GM21576 (cell line): Measurements from ENCODE around the gene NPB.

Source experiments
- ATAC-seq: cut with Tn5 transposase; IDR thresholded peaks from one replicate; pipeline ENCODE4 v1.9.1; 2021; ENCODE audit warnings: mild to moderate bottlenecking, moderate library complexity; ENCODE audit not compliant: unreplicated experiment

NPB gene

DNA sequence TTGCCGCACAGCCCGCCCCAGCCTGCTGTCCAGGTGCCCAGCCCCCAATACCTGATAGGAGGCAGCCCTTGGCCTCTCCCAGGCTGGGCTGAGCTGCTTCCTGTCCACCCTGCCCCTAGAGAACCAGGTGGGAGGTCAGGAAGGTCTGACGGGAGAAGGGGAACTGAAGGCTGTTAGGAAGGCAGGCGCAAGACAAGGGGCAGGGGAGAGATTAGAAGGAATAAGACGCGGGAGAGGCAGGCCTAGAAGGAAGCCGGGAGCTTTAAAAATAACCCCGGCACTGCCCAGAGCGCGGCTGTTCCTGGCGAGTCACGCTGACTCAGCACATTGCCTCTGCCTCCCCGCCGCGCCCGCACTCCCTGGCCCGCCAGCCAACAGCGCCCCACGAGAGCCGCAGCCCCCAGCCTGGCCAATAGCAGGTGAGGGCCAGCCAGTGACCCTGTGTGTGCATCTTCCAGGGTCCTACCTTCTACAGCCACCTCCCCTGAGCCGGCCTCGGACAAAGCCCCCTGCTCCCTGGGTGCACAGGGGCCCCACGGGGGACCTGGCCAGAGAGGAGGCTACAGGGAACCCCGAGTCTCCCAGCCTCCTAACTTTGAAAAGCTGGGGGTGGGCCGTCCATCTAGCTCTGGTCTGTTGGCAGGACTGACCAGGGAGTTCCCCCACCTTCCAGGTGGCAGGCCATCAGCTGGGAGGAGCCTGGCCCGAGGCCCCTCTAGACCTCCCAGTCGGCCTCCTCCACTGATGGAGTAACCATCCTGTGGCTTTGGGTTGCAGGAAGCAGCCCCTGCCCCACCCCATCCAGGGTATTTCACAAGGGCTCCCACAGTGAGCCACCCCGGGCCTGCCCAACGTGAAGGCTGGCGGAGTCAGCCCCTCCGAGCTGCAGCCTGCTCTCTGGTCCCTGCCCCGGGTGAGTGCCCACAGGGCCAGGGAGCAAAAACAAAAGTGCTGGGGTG is 21.5 kb downstream of the NPB start:
- no peak for ATAC-seq

DNA sequence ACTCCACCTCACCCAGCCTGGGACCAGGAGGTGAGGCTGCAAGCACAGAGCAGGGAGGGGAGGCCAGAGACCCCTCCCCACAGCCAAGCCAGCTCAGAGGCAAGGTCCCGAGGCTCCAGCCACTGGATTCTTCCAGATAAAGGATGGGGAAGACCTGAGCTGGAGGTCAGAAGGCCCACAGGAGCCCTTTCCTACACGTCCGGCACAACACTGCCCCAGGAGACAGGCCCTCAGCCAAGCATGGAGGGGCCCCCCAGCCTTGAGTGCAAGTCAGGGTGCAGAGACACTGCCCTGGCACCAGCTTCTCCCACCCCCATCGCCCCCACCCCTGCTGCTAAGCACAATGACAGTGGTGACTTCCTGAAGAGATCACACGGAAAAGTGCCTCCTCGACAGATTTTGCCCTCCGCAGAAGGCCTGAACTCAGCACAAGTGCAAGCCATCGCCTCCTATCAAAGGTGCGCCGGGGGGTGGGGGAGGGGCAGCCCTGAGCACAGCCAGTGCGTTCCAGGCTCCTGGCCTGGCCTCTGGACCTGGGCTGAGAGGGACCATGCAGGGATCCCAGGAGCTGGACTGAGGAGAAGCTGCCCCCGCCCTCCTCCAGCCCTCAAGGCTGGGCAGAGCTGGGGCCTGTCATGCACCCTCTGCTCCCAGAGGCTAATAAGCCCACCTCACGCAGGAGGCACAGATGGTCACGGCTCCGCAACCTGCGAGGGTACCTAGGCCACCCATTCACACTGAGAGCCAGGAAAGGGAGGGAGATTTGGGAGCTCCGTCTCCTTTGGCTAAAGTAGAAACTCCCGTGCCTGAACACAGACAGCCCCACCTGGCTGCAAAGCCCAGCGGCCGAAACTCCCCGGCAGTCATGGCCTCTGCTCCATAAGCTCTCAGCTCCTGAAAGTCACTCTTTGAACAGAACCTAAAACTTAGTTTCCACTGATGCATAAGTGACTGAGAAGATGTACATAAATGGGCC is 22.8 kb downstream of the NPB start:
- no peak for ATAC-seq

DNA sequence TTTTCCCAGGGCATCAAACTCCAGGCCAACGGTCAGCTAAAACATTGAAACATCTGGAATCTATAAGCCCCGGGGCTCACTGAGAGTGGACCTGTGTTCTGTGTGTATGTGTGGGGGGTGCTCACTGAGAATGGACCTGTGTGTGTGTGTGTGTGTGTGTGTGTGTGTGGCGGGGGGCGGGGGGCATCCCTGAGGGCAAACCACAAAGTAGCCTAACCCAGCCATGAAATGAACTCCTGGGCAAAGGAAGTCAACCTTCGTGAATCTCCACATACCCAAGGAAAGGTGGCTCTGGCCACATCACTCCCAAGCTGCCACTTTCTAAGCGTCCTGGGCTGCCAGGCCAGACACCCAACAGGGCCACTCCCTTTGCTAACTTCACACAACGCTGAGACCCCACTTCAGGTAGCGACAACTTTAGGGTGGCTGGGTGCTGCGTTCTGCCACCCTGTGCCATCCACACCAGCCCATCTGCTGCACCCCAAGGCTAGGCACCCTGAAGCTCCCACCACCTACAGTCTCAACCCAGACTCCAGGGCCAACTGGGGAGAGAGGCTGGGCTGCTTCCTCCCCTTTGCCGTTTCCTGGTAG is 23.9 kb downstream of the NPB start:
- no peak for ATAC-seq

DNA sequence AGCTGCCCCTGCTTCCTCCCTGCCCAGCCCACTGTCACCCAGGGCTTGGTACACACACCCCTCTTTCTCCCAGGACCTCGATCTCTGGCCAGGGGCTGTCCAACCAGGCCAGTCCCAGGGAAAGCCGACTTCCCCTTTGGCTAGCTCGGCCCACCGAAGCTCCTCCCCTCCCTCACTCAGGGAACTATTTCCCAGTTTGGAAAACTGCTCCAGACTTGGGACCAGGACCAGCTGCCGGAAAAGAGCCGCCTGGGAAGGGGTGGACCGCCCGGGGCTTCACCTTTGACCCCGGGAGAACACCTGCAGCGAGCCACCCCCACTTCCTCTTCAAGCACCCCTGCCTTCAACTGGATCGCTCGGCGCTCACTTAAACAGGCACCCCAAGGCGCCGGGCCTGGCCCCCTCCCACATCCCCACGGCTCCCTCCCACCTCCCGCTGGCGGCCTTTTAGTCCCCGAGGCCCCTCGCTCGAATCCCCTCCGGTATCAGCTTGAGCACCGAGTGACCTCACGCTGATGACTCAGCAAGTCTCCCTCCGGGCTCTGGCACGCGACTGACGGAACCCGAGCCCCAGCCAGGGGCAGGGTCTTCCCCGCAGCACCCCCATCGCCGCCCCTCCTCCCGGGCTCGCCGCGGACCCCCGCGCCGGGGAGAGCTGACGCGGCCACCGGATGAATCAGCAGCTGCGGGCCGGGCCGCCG is 24.6 kb downstream of the NPB start:
- ATAC-seq: no peak

DNA sequence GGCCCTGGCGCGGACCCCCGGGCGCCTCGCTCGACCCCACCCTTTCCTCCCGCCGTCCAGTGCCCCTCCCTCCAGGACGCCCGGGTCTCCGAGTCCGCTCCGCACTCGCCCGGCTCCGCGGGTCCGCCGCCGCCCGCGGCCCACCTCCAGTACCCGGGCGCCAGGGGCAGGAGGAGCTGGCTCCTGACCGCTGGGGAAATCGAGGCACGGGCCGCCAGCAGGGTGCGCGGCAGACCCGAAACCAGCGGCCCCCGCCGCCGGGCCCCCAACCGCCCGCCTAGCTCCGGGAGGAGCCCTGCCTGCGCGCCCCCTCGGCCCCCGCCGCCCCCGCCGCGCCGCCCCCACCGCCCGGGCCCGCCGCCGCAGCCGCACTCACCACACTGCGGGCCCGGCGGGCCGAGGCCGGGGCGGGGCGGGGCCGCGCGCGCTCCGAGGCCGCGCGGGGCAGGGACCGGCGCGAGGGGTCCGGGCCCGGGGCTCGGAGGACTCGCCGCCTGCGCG is 25.2 kb downstream of the NPB start:
- ATAC-seq: no peak

DNA sequence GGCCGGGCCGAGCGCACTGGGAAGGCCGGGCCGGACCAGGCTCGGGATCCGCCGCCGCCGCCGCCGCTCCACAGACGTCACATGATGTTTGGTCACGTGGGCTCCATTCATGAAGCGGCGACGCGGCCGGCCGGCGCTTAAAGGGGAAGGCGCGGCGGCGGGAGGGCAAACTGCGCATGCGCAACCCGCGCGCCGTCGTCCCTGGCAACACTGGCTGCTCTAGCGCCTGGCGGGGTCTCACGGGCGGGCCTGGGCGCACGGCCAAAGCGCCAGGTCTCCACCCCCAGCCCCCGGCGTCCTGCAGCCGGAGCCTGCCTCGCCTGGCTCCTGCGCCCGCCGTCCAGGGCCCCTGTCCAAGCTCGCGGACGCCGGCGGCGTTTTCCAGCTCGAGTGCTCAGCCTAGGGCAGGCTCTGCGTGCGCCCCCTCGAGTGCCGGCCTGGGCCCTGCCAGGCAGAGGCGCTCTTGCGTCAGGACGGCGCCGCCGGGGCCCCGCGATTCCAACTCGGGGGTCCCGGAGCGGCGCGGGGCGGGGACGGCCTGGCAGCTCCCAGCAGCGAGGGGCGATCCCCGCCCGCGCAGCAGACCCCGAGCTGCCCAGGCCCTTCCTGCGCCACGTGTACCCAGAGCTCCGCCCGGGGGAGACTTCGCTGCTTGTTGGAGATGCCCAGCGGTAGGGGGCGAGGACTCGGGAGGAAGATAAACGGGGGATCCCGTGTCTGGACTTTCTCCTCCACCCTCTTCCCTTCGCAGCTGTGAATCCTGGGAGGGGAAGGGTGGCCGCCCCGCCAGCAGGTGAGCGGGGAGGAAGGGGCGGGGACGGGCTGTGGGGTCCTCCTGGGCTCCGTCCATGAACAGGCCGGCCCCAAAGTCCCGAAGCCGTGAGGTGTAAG is 25.9 kb downstream of the NPB start, which contains the start of gene MAFG:
Gene MAFG, minus strand, starts transcription at position 83 of the 891 bp plus-strand sequence. CDS start 4,550 bp downstream, outside the sequence.
- no peak for ATAC-seq

DNA sequence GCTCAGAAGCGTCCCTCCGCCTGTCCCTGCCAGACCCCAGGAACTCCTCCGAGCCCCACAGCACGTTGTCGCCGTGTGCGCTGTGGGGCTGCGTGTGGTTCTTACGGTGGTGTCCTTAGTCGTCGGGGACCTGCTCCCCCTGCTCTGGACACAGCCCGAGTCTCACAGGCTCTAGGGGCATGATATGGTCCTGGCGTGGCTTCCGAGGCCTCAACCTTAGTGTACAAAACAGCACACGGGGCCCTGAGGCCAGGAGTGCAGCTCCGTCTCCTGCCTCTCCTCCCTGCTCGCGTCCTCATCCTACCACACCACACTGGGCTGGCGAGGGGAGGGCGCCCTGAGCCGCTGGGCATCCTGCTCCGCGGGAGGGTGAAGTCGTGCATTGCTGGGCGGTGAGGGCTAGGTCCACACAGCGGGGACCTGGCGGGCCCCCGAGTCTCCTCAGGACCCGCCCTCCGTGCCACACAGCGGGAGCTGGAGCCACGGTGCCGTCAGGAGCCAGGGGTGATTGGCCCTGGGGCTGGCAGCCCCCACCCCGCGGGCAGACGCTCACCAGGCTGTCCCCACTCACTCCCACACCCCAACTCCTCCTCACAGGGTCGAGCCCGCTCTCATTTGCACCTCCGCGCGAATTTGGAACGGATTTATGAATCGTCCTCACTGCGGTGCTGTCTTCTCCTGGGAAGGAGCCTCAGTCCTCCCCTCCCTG is 26.7 kb downstream of the NPB start:
- no peak for ATAC-seq

DNA sequence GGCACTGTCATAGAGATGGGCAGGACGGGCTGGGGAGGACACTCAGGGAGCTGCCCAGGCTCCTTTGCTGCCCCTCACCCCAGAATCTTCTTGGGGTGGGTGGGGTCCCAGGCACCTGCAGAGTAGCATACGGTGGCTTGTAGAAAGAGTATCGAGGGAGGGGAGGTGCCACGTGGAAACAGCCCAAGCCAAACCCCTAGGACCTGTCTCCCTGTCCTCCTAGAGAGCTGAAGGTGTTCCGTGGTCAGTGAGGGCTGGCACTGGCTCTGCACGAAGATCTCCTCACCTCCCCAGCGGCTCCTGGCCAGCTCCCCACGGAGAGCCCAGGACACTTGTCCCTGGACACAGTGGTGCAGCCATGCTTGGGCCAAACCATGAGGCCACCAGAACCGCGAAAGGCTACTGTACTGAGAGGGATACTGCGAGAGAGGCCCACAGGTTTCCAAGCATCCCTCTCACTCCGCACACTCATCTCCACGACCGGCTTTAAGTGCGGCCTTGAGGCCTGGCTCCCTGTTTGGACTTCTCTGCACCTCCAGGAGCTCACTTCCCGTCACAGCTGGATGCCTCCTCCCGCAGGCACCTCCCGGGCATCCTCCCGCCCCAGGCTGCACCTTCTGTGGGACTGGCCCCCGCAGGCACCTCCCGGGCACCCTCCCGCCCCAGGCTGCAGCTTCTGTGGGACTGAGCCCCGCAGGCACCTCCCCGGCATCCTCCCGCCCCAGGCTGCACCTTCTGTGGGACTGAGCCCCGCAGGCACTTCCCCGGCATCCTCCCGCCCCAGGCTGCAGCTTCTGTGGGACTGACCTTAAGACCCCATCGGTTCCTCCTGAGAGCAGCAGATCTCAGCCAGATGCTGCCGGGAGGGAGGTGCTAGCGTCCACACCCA is 27.5 kb downstream of the NPB start:
- no peak for ATAC-seq

DNA sequence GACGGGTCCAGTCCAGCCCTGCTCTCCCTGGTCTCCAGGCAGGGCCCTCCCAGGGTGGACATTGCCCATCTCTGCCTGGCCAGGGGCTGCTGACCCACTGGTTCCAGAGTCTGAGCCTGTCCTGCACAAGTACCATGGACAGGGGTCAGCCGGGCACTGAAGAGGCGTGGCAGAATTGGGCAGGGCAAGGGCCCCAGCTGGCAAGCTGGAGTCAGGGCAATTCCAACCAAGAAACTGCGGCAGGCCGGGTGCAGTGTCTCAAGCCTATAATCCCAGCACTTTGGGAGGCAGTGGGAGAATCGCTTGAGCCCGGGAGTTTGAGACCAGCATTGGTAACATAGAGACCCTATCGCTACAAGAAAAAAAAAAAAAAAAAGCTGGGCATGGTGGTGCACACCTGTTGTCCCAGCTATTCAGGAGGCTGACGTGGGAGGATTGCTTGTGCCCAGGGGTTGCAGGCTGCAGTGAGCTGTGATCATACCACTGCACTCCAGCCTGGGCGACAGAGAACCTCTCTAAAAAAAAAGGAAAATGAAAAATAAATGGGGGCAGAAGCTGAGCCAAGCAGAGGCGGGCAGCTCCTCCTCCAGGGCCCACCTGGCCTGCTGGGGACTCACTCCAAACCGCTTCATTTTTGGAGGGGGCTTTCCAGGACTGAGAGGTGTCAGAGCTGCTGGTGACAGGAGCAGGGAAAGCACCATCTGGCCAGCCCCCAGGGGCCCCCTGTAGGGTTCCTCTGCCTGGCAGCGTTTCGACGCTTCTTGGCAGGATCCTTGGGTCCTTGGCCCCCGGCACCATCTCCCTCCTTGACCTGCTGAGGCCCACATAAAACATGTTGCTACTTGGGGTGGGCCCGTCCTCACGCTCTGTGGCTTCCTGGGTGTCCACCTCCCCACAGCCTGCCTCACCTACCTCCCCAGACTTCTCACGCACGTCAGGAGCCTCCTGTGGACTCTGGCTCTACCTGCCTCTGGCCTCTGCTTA is 28.4 kb downstream of the NPB start:
- no peak for ATAC-seq

DNA sequence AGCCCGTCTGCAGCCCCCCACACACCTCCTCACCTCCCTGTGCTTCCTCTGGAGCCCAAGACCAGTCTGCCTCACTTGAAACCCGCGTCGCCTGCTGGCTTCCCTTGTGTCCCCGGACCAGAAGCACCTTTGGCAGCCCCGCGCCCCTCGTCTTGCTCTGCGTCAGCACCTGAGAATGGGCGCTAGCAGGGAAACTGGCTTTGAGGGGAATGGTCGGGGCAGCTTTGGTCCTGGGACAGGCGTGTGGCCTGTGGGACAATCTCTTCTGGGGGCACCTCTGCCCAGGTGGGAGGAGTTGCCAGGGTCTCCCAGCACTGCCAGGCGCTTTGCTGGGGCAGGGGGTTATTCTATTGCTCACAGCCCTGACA is 29.1 kb downstream of the NPB start:
- no peak for ATAC-seq

DNA sequence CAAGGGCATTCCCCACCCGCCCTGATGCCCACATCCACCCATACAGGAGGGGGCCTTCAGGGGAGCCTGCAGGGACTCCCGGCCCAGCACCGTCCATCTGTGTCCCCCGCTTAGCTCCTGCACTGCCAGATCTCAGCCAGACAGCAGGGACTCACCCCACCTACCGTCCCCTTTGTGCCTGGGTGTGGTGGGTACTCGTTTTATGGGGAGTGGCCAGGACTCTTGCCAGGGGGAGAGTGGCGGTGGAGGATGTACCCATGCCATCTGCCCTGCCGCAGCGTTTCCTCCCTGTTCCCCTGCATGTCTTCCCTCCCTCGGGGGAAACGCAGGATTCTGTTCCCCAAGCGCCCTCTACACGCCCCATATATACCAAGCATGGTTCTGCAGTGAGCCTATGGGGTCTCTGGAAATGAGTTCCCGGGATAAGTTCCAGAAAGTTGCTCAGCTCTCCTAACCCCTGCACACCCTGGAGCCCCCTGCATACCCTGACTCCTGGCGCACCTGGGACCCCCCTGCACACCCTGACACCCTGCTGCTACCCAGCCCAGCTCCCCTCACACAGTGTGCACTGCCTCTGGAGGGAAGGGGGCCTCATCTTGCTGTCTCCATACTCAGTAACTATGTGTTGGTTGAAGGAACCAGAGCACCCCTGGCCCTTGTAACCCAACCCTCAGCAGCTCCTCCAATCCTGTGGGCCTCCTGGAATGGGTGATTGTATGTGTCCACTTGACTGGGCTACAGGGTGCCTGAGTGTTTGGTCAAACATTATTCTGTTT is 29.7 kb downstream of the NPB start:
- no peak for ATAC-seq

DNA sequence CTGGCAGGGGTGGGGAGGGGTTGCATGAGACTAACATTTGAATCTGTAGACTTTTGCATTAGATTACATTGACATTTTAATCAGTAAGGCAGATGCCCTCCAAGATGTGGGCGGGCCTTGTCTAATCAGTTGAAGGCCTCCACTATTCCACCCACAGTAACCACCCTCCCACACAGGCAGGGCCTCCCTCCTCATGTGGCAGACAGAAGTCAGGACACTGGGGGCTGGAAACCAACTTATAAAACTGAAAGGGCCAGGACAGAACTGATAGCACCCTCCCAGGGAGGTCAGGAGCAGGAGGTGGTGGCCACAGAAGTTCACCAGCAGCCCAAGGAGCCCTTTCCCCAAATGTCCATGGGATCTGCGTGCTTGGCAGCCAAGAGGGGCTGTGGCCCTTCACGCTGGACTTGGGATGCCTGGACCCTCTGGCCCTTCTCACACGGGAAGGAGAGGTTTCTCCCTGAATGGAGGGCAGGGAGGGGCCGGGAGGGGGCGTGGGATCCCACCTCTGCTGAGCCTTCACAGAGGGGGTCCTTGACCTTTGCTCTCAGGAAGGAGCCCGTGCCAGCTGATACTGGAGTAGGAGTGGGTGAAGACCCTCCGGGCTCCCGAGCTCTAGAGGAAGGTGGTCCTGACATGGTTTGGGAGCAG is 30.4 kb downstream of the NPB start:
- ATAC-seq: no peak

DNA sequence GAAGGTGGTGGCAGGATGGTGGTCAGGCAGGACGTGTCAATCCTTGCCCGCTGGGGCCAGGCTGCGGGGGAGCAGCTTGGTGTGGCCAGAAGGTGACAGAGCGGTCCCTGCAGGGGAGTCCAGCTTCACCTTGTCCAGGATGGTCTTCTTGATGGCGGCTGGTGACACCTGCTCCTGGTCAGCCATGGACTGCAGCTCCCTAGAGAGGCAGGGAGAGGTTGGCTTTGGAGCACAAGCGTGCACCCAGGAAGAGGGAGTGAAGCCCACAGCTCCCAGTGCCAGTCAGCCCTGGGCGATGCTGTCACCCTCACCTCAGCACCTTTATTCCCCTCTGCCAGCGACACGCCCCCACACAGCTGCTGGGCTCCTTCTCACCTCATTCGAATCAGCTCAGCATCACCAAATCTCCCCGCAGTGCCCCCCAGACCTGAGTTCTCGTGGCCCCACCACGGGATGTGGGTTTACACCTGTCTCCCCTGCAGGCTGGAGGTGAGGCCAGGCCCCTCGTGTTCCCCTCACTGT is 31.2 kb downstream of the NPB start:
- no peak for ATAC-seq

DNA sequence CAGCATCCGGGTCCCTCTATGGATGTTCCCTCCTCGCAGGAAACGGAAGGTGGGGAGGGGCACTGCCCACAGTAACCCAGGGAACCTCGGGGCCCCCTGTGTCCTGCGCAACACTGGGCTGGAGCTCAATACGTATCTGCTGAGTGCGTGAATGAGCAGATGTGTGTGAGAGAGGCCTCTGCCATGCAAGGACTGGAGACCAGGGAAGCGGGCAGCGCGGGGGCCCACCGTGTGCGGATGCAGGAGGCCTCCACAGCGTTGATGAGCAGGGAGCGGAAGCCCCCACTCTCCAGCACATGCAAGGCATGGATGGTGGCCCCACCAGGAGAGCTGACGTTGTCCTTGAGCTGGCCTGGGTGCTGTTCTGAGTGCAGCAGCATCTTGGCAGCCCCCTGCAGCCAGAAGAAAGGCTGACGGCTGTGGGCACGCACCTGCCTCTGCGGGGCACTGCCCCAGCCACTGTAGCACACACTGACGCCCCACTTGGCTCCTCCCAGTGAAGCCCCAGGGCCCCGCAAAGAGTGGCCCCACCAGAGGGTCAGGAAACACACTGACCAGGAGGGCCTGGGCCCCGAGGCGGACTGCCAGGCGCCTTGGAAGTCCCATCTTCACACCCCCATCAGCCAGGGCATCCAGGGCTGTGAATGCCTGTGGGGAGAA is 32.2 kb downstream of the NPB start:
- ATAC-seq: no peak
